ENCODE results near the gene PLA2G2C.
A peak's percentile ranks its signal among the peaks of the same experiment; 100 is the strongest.
"Not testable (repeated sequence)": the region's sequence is repeated elsewhere in the genome, so short reads cannot be mapped to it uniquely, and the experiment has no call there.

The PLA2G2C gene

GRCh38 chr1:20130518-20130917 is 55.8 kb downstream of the PLA2G2C start:
- not testable (repeated sequence) for DNase-seq (ENCODE audit: low spot score)

DNA sequence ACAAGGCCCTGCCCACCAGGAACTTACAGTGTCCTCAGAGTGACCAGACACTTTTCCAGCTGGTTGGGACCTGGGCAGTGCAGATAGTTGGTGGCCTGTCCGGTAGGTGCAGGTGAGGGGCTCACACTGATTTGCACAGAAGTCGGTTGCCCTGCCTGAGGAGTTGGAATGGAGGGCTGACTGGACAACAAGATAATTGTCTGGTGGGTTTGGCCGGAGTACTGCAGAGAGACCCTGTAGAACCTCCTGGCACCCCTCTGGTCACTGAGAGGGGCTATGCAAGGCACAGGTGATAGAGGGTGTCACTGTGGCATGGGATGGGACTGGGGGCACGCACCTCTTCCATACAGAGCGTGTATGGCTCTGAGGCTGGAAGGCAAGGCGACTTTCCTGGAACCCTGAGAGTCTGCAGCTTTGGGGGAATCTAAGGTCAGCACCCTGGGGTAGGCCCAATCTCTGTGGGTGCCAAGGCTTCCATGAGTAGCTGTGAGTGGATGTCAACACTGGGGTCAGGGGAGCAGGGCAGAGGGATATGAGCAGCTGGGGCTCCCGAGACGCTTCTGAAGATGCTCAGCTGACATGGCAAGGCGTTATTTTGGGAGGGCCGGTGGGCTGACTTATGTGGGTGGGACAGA is 59.4 kb downstream of the PLA2G2C start:
- no peak for DNase-seq (ENCODE audit: low spot score)

DNA sequence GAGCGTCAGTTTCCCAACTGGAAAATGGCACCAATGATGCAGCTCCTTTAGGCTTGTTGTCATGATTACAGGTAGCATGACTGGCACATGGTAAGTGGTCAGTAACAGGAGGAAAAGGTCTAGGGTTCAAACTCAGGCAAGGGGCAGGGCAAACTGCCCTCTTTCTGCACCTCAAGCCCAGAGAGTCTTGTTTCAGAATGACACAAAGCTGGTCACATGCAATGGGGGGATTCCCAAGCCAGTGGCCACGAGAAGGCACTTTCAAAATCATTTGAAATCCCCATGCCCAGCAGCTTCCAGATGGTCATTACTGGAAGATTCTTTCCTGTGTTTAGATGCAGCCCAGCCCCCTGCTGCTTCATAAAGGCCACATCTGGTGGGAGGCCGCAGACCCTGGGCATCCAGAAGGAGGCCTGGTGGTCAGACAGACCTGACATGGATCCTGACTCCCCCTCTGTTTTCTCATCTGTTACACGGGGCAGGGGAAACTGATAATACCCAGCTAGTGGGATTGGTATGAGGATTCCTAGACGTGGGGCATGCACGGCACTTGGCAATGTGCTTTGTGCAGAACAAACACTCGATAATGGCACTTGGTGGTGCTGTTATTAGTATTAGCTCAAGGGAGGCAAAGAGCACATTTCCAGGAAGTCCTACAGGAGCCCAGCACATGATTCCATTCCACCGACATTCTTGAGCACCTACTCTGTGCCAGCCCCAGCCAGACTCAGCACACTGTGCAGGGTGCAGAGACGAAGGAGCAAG is 60.1 kb downstream of the PLA2G2C start:
- DNase-seq (ENCODE audit: low spot score) = no peak

- DNase-seq (ENCODE audit: low spot score) = no peak
Observed at GRCh38 chr1:20125100-20125499, 61.2 kb downstream of the PLA2G2C start.

GRCh38 chr1:20124456-20125057 is 61.8 kb downstream of the PLA2G2C start:
- peak; percentile 68 for DNase-seq (ENCODE audit: low spot score)

- DNase-seq (ENCODE audit: low spot score) = no peak
Observed at GRCh38 chr1:20123722-20124455, 62.4 kb downstream of the PLA2G2C start.

GRCh38 chr1:20120796-20121195 is 65.5 kb downstream of the PLA2G2C start:
- DNase-seq (ENCODE audit: low spot score) = no peak

GRCh38 chr1:20119347-20119746 is 67.0 kb downstream of the PLA2G2C start, which contains the start of gene PLA2G2D:
Gene PLA2G2D (minus strand): TSS chr1:20119536. CDS start chr1:20119498, 38 bp downstream.
- no peak for DNase-seq (ENCODE audit: low spot score)

DNA sequence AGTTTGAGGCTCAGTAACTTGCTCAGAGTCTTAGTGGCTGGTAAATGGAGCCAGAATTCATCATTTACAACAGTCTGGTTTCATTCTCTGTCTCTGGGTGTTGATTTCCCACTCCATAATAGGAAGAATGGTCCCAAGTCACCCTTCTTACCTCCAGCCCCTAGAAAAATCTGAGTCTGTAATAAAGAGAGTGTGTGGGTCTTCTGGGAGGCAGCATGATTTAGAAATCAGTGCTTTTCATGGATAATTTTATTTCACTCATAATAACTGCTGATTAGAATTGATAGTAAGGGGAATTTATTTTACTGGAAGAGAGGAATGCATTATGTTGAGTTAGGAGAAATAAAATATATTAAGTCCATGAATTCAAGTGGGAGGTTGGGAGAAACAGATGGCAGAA is 69.1 kb downstream of the PLA2G2C start:
- DNase-seq (ENCODE audit: low spot score) = no peak

- DNase-seq (ENCODE audit: low spot score) = no peak
Observed at GRCh38 chr1:20115916-20116315, 70.4 kb downstream of the PLA2G2C start.

DNA sequence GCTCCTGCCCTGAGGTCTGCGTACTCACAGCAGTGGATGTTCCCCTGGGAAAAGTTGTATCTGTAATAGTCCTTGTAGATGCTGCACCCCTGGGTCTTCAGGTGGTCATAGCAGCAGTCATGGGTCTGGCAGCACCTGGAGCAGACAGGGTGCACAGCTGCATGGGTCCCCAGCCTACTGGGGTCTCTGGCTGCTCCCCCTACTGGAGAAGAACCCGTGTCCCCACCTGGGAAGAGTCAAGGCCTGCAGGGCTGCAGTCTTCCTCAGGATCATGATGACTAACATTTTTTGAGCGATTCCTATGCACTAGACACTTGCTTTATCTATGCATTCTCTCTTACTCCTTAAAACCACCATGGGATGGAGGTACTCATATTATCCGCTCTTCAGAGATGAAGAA is 70.8 kb downstream of the PLA2G2C start:
- DNase-seq (ENCODE audit: low spot score) = no peak

- DNase-seq (ENCODE audit: low spot score) = no peak
Observed at GRCh38 chr1:20114021-20114648, 72.2 kb downstream of the PLA2G2C start.

Measured in AG08396 (cell line).